MCF 10A (cell line): ENCODE data around the gene FASN. TPM values are rescaled to one million over a fixed set of nuclear protein-coding genes. Genes with fewer than 3 reads are reported as not detected.

ENCODE experiments used
- BruUV-seq: library from RNA; stranded (reverse); fragments of 400-500 nt; replicated peaks from 2 replicates; lab custom pipeline; 2021; lab: Mats Ljungman, UMichigan
- CTCF ChIA-PET: fragments of 300-600 bp; sonication (Branson Sonifier 250); formaldehyde crosslinking; extraction: SDS; loops from one replicate; lab custom pipeline; 2021; ENCODE audit warnings: antibody characterized with exemption, inconsistent platforms; lab: Yijun Ruan, JAX
- POLR2A ChIA-PET: fragments of 300-600, 350-650 bp; sonication (Branson Sonifier 250); formaldehyde crosslinking; extraction: SDS; loops from one replicate; lab custom pipeline; 2020; ENCODE audit warnings: antibody characterized with exemption, inconsistent platforms; lab: Yijun Ruan, JAX
- DNase-seq: peaks from one replicate; pipeline ENCODE4 v3.0.0-alpha.2; 2018; ENCODE audit not compliant: unreplicated experiment
- H3K27ac Mint-ChIP-seq: one replicate; pipeline ENCODE4 v1.8.0; 2022; ENCODE audit warnings: mild to moderate bottlenecking, low read depth, mixed read lengths; ENCODE audit not compliant: unreplicated experiment
- H3K27me3 Mint-ChIP-seq: one replicate; pipeline ENCODE4 v1.8.0; 2022; ENCODE audit warnings: mixed read lengths; ENCODE audit not compliant: insufficient read depth, unreplicated experiment
- H3K36me3 Mint-ChIP-seq: one replicate; pipeline ENCODE4 v1.8.0; 2022; ENCODE audit warnings: mild to moderate bottlenecking, moderate library complexity, mixed read lengths; ENCODE audit not compliant: insufficient read depth, unreplicated experiment
- H3K4me1 Mint-ChIP-seq: one replicate; pipeline ENCODE4 v1.8.0; 2022; ENCODE audit warnings: mixed read lengths; ENCODE audit not compliant: insufficient read depth, unreplicated experiment
- H3K4me3 Mint-ChIP-seq: one replicate; pipeline ENCODE4 v1.8.0; 2022; ENCODE audit warnings: mild to moderate bottlenecking, moderate library complexity, mixed read lengths; ENCODE audit not compliant: unreplicated experiment
- H3K9me3 Mint-ChIP-seq: one replicate; pipeline ENCODE4 v1.8.0; 2022; ENCODE audit warnings: mixed read lengths; ENCODE audit not compliant: unreplicated experiment
- intact Hi-C: fragments of 100-400 bp; cut with micrococcal nuclease; formaldehyde crosslinking; loops from 2 replicates; pipeline ENCODE4 v1.14.1; 2022
- total RNA-seq: library from RNA; stranded (reverse); gene quantifications from 2 replicates; pipeline ENCODE4 v1.2.3, GENCODE V29; 2022
- TF ChIP-seq, protein P1 (sequence below): fragments of 200-600 bp; IDR thresholded peaks from one replicate; pipeline ENCODE4 v1.8.0; 2022; ENCODE audit warnings: antibody characterized with exemption, mild to moderate bottlenecking; ENCODE audit not compliant: unreplicated experiment

Gene FASN
- total RNA-seq, 1 experiment from 2014 or later = 120 TPM

DNA sequence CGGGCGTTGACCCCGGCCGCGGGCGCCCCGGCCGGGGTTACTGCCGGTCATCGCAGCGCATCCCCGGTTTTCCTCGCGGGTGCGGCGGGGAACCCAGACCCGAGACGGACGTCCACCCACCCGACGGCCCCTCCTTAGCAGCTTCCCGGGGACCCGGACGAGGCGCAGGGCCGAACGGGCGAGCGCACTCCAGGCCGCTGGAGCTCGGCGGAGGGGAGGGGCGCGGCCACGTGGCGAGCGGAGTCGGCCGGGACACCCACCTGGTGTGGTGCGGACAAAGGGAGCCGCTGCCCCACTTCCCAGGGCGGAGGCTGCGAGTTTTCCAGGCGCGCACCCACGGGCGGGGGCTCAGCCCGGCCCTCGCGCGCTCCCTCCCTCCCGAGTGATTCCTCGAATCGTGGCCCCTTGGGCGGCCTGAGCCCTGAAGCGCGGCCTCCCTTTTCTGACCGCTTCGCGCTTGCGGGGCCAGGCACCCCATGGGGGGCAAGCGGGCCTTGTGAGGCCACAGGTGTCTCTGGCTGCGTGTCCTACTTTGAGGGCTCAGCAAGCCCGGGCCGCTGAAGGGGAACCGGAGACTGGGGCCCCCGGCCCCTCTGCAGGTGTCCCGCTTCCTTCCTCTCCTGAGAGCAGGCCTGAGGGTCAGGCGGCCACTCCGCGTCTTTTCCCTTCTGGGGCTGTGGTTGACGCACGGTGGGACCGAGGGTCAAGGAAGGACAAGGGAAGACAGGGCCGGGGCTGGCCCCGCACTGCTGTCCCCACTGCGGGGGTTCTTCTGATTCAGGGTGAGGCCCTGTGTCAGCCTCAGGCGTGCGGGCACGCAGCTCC is 1.1 kb upstream of the FASN start:
- Mint-ChIP-seq H3K4me1 (peaks cover 3% of the 10 kb centered on the region), H3K4me3 (peak overlapping the region; percentile 61), H3K27me3 (no peaks in the 10 kb centered on the region), H3K9me3 (no peaks in the 10 kb centered on the region), H3K27ac (peak overlapping the region; percentile 66), H3K36me3 (peaks cover 37% of the 10 kb centered on the region)
- TF ChIP-seq, protein P1, sequence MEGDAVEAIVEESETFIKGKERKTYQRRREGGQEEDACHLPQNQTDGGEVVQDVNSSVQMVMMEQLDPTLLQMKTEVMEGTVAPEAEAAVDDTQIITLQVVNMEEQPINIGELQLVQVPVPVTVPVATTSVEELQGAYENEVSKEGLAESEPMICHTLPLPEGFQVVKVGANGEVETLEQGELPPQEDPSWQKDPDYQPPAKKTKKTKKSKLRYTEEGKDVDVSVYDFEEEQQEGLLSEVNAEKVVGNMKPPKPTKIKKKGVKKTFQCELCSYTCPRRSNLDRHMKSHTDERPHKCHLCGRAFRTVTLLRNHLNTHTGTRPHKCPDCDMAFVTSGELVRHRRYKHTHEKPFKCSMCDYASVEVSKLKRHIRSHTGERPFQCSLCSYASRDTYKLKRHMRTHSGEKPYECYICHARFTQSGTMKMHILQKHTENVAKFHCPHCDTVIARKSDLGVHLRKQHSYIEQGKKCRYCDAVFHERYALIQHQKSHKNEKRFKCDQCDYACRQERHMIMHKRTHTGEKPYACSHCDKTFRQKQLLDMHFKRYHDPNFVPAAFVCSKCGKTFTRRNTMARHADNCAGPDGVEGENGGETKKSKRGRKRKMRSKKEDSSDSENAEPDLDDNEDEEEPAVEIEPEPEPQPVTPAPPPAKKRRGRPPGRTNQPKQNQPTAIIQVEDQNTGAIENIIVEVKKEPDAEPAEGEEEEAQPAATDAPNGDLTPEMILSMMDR = no peak
- CTCF ChIA-PET = no interaction called here
- BruUV-seq = TSS peak; percentile 60
- POLR2A ChIA-PET = interaction anchor here (0.6 to 2.9 kb wide), 33 partner anchors 7 to 271 kb away, joined by 3 to 39 read pairs (median 4); partner anchors contain the start of genes CENPX, DUS1L, LRRC45 and MAFG
- intact Hi-C loops = loop anchor here (10.0 kb wide), 1 partner anchor 64 kb away; the partner anchor contains the start of genes DCXR and RAC3
- DNase-seq = no peak

DNA sequence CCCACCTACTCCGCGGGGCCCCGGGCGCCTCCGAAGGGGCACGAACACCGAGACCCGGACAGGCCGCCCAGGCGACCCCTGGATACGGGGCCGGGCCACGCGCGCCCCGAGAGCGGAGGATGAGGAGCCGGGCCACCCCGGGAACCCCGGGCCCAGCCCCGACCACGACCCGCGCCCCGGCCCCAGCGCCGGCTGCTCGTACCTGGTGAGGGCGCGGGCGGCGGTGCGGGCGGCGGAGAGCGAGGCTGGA is 192 bp downstream of the FASN start:
- intact Hi-C loops = loop anchor here (10.0 kb wide), 1 partner anchor 63 kb away; the partner anchor contains the start of genes DCXR and RAC3
- BruUV-seq = no TSS peak
- Mint-ChIP-seq H3K27me3 (no peaks in the 10 kb centered on the region), H3K9me3 (no peaks in the 10 kb centered on the region), H3K36me3 (peaks cover 47% of the 10 kb centered on the region), H3K4me3 (peak overlapping the region; percentile 75), H3K4me1 (no peaks in the 10 kb centered on the region), H3K27ac (peak overlapping the region; percentile 23)
- ChIA-PET POLR2A (interaction anchor here (1.1 to 3.2 kb wide), 17 partner anchors 9 to 264 kb away, joined by 3 to 39 read pairs (median 6); partner anchors contain the start of genes CENPX, DUS1L, LRRC45 and MAFG), CTCF (no interaction called here)
- no peak for DNase-seq
- TF ChIP-seq, protein P1 = no peak

DNA sequence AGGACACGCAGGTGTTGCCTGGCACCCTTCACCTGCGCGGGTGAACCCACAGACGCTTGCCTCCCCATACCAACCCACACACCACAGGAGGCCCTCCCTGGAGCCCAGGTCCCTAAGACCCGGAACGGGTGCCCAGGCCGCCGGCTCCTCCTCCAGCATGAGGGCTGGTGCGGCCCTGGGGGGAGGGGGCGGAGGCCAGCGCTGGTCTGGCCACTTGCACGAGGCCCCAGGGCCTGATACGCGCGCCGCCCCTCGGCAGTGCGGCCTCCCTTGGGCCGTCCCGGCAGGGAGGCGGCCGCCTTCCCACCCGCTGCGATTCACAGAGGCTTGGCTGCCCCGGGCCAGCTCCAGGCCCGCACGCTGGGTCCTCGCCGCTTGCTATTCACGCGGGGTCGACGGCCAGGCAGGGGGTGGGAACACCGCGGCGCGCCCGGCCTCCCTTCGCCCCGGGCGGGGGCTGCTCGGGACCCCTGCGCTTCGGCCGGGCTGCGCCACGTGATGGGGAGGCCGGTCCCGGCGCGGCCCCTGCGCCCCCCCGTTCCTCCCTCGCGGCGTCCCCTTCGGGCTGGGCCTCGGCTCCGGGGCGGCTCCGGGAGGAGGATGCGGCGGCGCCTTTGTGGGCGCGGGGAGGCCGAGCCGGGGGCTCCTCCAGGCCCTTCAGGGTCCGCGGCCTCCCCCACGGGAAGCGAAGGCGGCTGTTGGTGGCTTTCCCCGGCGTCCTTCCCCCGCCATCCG is 685 bp downstream of the FASN start:
- ChIA-PET CTCF (interaction anchor here (1.2 kb wide), 1 partner anchor 60 kb away, joined by 3 read pairs; no protein-coding TSS in a partner anchor), POLR2A (interaction anchor here (0.6 to 3.2 kb wide), 16 partner anchors 9 to 200 kb away, joined by 3 to 39 read pairs (median 6); partner anchors contain the start of genes DUS1L, MAFG and RAC3)

More for the DNA sequence above, 685 bp downstream of the FASN start:
- no peaks in the 10 kb centered on the region for H3K27me3 Mint-ChIP-seq
- H3K36me3 Mint-ChIP-seq = peaks cover 52% of the 10 kb centered on the region
- peak overlapping the region; percentile 23 for H3K27ac Mint-ChIP-seq
- H3K4me3 Mint-ChIP-seq = peak overlapping the region; percentile 75
- no peak for DNase-seq
- no peaks in the 10 kb centered on the region for H3K9me3 Mint-ChIP-seq
- H3K4me1 Mint-ChIP-seq = no peaks in the 10 kb centered on the region
- intact Hi-C loops = loop anchor here (10.0 kb wide), 1 partner anchor 63 kb away; the partner anchor contains the start of genes DCXR and RAC3
- TF ChIP-seq, protein P1 = no peak
- TSS peak; percentile 60 for BruUV-seq
